Suprapubic skin (tissue), 4 donors: ENCODE results near the gene PDIA6.

Experiments
- CTCF ChIP-seq, 2 donors: fragments of 200-600 bp in 1 of 2; fragments of 450-650 bp in 1 of 2; sonication (generic) in 1 of 2; IDR thresholded peaks; one replicate each; pipeline ENCODE4 v1.5.1; 2016 to 2019; ENCODE audit warnings: antibody characterized with exemption in 2 of 2, mild to moderate bottlenecking in 1 of 2, moderate library complexity in 1 of 2
- EP300 ChIP-seq: sonication (generic); formaldehyde crosslinking; IDR thresholded peaks from one replicate; pipeline ENCODE4 v1.6.1; 2017; ENCODE audit warnings: antibody characterized with exemption
- POLR2A ChIP-seq, 2 donors: fragments of 450-650 bp; IDR thresholded peaks; one replicate each; pipeline ENCODE4 v1.6.1; 2017; ENCODE audit warnings: antibody characterized with exemption in 2 of 2, mild to moderate bottlenecking in 2 of 2, moderate library complexity in 2 of 2
- POLR2AphosphoS5 ChIP-seq, 3 donors: sonication (generic); formaldehyde crosslinking; IDR thresholded peaks; one replicate each; pipeline ENCODE4 v1.6.1; 2017; ENCODE audit warnings: antibody characterized with exemption in 3 of 3

DNA sequence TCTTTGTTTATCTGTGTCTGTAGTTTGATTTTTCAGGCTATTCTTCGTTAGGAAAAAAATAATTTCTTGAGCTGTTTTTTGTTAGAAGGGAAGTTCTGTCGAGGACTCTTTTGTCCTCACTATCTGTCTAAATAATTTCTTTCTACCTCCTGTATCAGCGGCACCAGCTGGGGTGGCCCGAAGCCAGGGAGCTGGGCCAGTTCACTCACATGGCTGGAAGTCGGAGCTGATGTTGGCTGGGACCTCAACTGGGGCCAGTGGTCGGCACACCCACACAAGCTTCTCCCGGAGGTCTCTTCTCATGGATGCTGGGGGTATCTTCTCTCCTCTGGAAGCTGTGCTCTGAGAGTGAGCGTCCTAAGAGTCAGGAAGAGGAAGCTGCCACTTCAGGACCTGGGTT is 8.0 kb upstream of the PDIA6 start:
- TF ChIP-seq EP300 (no peak), CTCF (IDR thresholded peaks at IDR 0.05) (no peak), POLR2AphosphoS5 (IDR thresholded peaks at IDR 0.05) (no peak), POLR2A (IDR thresholded peaks at IDR 0.05) (no peak)
